ENCODE results near the gene VWCE.

VWCE gene, protein sequence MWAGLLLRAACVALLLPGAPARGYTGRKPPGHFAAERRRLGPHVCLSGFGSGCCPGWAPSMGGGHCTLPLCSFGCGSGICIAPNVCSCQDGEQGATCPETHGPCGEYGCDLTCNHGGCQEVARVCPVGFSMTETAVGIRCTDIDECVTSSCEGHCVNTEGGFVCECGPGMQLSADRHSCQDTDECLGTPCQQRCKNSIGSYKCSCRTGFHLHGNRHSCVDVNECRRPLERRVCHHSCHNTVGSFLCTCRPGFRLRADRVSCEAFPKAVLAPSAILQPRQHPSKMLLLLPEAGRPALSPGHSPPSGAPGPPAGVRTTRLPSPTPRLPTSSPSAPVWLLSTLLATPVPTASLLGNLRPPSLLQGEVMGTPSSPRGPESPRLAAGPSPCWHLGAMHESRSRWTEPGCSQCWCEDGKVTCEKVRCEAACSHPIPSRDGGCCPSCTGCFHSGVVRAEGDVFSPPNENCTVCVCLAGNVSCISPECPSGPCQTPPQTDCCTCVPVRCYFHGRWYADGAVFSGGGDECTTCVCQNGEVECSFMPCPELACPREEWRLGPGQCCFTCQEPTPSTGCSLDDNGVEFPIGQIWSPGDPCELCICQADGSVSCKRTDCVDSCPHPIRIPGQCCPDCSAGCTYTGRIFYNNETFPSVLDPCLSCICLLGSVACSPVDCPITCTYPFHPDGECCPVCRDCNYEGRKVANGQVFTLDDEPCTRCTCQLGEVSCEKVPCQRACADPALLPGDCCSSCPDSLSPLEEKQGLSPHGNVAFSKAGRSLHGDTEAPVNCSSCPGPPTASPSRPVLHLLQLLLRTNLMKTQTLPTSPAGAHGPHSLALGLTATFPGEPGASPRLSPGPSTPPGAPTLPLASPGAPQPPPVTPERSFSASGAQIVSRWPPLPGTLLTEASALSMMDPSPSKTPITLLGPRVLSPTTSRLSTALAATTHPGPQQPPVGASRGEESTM

DNA sequence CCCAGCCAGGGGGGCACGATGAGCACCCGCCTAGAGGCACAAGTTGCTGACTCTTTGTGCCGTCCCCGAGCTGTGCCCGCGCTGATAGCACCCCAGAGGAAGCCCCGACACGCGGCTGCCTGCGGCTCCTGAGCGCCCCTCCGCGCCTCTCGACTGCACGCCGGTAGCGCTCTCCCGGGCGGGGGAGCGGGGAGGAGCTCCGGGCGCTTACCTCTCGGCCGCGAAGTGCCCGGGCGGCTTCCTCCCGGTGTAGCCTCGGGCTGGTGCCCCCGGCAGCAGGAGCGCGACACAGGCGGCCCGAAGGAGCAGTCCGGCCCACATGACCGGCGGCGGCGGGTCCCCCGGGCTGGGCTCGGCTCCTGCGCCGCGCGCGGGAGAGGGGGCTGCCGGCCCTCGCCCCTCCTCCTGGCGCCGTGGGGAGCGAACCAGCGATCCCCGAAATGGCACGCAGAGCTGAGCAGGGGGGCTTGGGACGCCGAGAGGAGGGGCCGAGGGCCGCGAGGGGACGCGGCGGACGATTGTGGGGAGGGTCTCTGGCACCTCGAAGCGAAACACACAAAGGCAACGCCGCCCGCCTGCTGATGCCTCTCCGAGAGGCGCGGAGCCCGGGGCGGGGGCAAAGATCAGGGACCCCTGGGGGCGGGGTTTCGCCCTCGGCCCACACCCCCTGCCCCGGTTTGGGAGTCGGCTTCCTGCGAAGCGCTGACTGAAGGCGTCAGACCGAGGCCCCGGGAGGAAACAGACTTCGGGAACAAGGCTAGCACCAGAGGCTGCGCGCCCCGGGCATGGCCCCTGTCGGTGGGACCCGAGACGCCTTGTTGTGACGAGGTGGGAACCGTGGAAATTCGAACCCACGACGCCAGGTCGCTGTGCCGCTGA lies at the start of gene VWCE:
Gene VWCE, minus strand, starts transcription at position 600 of the 879 bp plus-strand sequence. Its CDS starts 279 bp downstream, at position 321.
- DNase-seq = peak; percentile 79

DNA sequence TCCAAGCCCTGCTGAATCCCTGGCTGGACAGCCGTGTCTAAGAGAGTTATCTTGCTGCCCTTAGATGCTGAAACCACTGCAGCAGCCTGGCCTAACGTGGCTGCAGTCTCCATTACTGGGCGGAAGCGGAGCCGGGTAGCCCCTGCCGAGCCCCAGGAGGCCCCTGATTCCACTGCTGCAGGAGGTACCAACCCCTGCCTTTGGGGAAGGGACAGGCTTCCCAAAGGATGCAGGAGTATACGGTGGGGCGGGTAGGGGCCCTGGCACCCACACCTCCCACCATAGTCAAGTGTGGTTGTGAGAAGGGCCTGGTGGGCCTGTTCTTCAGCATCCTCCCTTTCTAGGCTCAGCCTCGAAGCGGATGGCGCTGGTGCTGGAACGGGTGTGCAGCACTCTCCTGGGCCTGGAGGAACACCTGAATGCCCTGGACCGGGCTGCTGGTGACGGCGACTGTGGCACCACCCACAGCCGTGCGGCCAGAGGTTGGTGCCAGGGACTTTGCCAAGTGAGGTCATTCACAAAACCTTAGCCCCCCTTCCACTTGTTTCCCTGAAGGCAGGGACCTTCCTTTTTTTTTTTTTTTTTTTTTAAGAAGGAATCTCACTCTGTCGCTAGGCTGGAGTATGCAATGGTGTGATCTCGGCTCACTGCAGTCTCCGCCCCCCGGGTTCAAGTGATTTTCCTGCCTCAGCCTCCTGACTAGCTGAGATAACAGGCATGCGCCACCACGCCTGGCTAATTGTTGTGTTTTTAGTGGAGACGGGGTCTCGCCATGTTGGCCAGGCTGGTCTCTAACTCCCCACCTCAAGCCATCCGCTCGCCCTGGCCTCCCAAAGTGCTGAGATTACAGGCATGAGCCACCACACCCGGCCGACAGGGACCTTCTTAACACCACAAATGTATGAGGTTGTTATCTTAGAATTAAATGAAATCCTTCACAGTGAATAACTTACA lies 49.0 kb upstream of the VWCE start:
- DNase-seq = no peak

DNA sequence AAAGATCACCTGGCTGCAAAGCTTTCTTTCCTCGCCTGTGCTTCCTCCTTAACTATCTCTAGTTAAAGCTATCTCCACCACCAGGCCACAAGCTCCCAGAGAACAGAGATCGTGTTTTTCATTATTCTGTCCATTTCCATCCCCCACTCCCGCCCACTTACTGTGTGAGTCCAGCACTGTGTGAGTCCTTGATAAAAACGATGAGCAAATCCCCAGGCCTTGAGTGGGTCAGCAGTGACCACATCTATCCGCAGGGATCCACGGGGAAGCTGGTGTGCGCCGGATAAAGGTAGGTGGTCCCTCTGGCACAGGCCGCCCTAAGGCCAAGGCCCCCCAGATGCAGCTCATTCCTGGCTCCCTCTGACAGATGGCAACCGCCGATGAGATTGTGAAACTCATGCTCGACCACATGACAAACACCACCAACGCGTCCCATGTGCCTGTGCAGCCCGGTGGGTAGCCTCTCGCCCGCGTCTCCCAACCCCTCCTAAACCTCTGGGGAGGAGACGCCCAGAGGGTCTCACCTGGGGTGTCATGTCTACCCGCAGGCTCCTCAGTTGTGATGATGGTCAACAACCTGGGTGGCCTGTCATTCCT lies 47.2 kb upstream of the VWCE start:
- DNase-seq = no peak

DNA sequence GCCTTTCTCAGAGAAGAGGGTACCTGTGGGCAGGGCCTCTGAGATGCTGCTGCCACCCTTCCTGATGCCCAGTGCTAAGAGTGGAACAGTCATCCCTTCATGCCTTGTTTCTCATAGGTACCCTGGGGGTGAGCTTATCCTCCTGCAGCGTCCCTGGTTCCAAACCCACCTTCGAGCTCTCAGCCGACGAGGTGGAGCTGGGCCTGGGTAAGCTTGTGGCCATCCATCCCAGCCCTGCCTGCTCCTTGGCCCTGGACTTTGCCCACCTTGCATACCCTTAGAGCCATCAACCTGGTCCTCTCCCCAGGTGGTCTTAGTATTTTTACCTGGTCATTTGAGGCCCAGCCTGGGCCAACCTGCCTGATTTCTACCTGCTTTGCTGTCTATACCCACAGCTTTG lies 46.6 kb upstream of the VWCE start:
- DNase-seq = no peak

DNA sequence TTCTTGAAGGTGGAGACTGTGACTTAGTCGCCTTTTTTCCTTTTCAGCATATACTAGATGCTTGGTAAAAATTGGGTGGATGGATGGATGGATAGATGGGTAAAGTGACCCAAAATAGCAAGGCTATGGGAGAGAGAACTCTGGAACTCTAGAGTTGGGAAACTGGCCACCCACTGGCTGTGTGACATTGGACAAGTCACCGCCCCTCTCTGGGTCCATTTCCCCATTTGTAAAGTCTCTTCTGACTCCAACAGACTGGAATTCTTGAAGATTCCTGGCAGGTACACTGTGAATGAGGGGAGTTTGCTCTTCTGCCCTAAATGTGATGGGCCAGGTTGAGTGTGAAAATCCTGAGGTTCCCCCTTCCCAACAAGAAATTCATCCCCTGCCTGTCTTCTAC lies 45.9 kb upstream of the VWCE start:
- DNase-seq = no peak

DNA sequence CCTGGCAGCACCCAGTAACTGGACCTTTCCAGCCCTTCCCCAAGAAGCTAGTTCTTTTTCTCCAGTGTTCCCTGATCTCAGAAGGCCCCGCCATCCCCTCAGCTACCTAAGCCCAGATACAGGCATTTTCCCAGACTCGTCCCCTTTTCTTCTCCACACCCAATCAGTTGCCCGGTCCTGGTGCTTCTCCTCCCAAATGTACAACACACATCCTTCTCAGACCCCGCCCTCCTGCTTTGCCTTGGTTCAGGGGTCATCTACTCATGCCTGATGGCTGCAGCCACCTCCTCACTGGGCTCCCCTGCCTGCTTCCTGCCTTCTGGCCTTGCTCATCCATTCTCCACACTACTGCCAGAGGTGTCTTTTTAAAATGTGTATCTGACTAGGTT lies 44.4 kb upstream of the VWCE start:
- no peak for DNase-seq

DNA sequence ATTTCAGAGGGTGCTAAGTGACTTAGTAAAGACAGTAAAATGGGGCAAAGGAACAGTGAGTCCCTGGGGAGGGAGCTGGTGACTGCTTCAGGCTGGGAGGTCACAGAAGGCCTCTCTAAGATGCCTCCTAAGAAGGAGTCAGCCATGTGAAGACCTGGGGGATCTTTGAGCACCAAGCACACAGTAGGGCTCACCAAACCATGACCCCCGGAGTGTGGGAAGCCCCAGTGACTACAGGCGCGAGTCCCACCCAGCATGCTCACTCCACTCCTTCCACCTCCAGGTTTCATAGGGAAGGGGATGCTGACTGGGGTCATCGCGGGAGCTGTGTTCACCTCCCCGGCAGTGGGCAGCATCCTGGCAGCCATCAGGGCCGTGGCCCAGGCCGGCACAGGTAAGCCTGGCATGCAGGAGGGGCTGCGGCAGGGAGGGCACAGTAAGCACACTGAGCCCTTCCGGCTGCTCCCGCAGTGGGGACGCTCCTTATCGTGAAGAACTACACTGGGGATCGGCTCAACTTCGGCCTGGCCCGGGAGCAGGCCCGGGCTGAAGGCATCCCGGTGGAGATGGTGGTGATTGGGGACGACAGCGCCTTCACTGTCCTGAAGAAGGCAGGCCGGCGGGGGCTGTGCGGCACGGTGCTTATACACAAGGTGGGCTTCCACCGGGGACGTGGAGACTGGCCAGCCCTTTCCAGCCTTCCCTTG lies 43.8 kb upstream of the VWCE start:
- no peak for DNase-seq

DNA sequence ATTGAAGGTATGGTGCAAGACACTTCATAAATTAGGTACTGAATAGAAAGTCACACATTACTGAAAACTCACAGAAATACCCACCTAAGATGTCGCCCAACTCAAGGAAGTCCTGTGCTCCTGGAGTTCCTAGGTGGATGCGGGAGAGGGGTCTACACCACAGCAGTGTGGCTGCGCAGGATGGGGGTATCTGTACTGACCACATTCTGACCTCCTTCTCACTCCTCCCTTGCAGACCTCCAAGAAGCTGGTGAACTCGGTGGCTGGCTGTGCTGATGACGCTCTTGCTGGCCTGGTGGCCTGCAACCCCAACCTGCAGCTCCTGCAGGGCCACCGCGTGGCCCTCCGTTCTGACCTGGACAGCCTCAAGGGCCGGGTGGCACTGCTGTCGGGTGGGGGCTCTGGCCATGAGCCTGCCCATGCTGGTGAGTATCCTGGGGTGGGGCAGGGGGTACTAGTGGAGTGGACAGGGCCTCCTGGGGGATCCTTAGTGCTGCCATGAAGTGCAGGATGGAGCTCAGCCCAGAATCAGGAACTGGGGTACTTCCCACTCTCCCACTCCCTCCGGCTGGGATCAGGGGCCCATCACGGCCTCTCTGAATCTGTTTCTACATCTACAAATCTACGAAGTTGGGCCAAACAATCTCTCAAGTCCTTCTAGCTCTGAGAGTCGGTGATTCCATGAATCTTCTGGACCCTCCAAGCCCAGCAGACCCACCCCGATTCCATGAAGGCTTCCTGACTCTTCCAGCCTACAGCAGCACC lies 42.8 kb upstream of the VWCE start:
- no peak for DNase-seq

DNA sequence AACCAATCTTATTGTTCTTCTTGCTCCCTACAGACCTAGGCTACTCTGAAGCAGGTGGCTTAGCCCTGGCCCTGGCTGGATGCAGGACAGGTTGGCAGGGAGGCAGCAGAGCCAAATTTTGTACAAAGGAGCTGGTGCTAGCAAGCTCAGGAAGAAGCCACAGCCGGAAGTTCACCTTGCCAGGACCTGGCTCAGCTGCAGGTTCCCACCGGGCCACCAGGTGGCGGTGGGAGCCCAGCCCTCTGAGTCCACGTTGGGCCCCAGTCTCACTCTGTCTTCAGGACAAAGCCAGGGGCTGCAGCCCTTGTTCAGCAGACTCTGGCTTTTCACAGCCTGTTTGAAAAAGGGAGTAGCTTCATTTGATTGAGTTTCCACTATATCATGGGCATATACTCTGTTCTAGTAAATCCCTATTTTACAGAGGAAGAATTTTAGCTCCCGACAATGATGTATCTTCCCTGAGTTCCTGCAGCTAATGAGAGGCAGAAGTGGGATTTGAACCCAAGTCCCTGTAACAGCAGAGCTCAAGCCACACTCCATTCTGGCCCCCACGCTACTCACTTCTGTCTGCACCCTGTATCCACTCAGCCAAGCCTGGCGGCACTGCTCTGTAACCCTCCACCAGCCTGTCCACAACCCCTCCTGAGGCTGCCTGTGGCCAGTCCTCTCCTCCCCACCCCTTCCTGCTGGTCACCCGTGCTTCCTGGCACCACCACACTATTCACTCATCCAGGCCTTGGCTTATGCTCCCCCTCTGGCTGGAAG lies 41.2 kb upstream of the VWCE start:
- peak; percentile 87 for DNase-seq

DNA sequence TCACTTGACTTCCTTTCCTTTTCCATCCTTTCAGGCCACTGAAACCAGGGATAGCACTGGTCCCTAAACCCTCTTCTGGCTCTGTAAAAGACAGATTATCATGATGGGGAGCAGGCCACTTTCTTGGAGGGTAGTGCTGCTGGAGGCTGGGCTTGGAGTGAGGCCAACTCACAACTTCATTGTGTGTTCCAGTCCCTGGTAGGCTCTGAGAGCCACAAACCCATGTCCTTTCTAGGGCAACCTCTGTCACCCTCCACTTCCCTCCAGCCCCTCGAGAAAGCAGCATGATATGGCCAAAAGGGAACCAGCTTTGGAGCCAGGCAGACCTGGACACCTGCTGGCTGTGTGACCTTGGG lies 40.2 kb upstream of the VWCE start:
- DNase-seq = no peak

DNA sequence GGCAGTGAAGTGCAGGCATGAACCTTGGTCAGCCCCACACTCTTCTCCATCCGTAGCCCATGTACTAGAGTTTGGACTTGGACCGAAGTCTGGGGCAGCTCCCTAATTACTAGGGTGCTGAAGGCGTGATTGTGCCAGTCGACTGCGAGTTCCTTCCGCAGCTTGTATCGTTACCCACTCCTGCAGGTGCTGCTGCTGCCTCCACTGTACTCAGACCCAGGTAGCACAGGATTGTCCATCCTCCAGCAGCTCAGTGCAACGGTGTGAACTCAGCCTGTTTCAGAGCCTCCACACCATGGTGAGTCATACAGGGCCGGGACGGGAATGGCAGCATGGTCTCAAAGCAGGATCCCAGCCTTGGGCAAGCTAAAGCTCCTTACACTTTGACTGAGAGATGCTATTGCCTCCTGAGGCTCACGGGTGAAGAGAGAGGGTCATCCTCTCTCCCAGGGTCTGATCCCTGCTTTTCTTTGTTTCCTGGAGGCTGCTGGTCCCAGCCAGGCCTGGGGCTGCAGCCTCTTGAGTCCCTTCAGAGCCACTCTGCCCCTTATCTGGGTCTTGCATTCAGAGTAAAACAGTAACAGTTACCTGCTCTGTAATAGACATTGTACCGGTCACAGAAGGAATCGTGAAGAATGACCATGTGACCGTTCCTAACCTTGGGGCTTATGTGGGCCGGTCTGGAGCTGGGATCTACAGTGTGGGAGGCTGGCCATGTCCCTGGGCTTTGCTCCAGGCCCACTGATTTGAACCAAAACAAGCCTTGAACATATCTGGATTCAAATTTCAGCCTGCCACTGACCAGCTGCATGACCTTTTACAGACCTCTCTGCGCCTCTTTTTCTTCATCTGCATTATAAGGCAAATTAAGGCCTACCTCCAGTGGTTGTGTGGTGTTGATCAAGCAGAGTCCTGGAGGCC lies 39.6 kb upstream of the VWCE start:
- DNase-seq = no peak

DNA sequence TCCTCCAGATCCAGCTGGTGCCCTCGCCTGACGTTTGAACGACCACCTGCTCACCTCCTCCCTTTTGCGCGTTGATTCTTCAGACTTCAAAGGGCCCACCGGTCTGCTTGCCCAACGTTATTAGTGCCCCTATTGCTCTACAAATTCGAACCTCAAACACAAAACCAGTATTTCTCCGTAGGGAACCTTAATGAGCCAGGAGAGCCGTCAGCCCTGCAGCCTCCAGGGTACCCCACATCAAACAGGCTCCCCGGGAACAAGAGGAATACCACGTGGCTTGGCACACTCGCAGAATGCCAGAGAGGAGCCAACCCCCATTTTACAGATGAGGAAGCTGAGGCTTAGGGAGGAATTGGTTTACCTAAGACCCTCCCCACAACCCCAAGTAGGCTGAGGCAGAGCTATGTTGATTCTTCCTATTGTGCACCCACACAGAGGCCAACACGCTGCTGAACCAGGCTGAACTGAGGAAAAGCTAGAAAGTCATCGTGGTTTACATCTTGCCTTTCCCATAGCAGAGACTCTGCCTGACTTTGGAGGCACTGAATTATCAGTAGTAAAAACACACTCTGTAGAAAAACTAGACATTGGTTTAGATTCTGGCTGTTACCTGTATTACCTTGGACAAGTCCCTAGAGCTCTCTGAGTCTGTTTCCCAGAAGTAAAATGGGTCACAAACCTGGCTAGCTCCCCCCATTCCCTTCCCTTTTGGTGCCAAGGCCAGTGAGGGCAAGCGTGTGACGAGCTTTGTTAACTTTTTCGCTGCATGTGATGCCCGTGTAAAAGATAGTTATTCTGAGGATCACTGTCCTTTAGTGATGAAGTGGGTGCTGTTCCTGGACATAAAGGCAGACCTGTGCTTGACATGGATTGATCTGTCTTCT lies 38.7 kb upstream of the VWCE start:
- DNase-seq = no peak

DNA sequence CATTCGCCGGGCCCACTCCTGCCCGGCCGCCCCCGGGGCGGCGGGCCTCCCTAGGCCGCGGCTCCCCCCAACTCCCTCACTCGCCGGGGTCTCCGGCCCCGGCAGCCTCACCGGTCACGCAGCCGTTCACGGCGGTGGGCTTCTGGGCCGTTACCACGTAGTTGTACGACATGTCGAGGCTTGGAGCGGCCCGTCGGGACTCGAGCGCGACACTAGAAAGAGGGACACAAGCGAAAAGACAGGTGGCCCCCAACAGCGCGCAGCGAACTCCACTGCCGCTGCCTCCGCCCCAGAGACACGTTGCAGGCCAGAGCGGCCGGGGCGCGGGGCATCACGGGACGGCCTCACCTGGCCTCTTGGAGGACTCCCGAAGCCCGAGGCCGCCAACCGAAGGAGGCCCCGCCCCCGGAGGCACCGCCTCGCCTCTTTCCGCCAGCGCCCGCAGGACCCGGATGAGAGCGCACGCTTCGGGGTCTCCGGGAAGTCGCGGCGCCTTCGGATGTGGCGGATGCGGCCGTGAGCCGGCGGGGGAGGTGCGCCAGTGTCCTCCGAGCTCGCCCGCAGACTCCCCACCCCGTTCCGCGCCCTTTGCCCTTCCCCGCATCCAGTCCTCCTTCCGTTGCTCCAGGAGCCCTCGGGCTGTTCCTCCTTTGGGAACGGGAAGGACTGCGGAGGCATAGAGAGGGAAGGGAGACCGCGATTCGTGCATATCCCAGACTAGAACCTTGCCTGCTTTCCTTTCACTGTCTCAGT lies 37.9 kb upstream of the VWCE start, which contains the start of the genes DDB1 and TKFC:
Gene DDB1, minus strand, starts transcription at position 309 of the 753 bp plus-strand sequence. Its CDS starts 137 bp downstream, at position 172.
Gene TKFC, plus strand, starts transcription at position 432 of the 753 bp plus-strand sequence. CDS start 1,501 bp downstream, outside the sequence.
- peak; percentile 97 for DNase-seq

DNA sequence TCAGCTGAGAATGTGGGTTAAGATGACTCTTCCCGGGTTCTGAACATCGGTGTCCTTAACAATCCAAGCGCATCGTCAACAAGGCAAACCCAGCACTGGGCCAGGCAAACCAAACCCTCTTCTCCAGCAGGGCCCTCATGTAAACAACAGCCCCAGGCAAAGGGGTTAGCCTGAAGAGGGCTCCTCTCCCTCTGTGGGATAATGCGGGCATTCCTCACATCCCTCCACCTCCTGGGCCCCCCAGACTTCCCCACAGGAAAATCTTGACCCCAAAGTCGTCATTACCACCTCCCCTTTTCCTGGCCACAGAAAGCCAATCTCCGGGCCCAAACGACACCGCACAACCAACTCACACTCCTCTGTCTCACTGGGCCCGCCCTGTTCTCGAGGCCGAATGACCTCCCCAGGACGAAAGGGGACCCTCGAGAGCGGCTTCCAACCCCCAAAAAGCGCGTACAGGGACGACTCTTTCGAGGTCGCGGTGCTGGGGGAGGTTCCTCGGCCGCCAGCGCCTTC lies 37.2 kb upstream of the VWCE start:
- DNase-seq = no peak

DNA sequence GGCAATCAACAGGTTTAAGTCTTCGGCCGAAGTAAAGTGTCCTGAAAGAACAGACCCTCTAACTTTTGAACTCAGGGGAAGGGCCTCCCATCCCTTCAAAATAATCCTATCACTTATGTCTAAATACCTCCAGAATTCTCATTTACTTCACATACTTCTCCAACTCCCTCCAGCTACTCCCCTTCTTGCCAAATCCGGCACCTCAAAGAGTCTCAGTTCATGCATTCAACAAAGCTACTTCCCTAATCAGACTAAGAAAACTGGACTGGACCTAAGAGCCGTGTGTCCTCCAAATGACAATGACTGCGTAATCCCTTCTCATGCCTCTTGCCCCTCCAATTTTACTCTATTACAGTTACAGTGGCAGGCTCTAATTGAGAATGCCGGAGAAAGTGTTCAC lies 36.5 kb upstream of the VWCE start:
- DNase-seq = no peak

DNA sequence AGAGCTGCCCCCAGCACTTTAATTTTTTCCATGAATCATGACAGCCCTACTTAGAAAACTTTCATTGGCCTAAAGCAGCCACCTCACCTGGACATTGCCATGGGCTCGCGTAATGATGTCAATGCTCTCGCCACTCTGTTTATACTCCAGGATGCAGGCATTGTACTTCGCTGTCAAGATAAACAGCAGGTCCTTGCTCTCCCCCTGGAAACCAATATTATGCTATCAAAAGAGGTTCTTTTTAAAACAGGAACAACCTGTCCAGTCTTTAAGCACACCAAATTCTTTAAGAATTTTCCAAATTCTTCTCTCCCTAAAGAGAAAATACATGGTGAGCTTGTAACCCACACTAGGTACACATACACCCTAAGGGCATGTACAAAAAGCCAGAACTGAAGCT lies 34.8 kb upstream of the VWCE start:
- DNase-seq = no peak
